Measurements from ENCODE around the gene TMEM44. TPM values are rescaled to one million over a fixed set of nuclear protein-coding genes. Genes with fewer than 3 reads are reported as not detected.

Gene TMEM44
- total RNA-seq, 1 experiment from 2014 or later, result 13.7 TPM

GRCh38 chr3:194587438-194587931 is 45.7 kb downstream of the TMEM44 start:
- DNase-seq (ENCODE audit: low spot score), result no peak
- no peaks in the 10 kb centered on the region for H3K9me3 Mint-ChIP-seq
- H3K27ac Mint-ChIP-seq, result no peak overlapping the region
- TF ChIP-seq OVOL2 (CRISPR knock-in tag; IDR thresholded peaks at IDR 0.05; ENCODE audit: borderline replicate concordance) (no peak), ZNF423 (CRISPR knock-in tag; IDR thresholded peaks at IDR 0.05) (no peak), ZNF425 (CRISPR knock-in tag; conservative IDR thresholded peaks at IDR 0.05) (no peak), ZNF138 (CRISPR knock-in tag; conservative IDR thresholded peaks at IDR 0.05) (no peak), E2F4 (CRISPR knock-in tag; IDR thresholded peaks at IDR 0.05; ENCODE audit: borderline replicate concordance, low read depth) (no peak), ESRRA (CRISPR knock-in tag; IDR thresholded peaks at IDR 0.05; ENCODE audit: borderline replicate concordance) (no peak), RORB (CRISPR knock-in tag; IDR thresholded peaks at IDR 0.05) (no peak), NFE2L1 (CRISPR knock-in tag; IDR thresholded peaks at IDR 0.05) (no peak), FOXP1 (CRISPR knock-in tag; IDR thresholded peaks at IDR 0.05; ENCODE audit: borderline replicate concordance) (no peak), RELA (CRISPR knock-in tag; IDR thresholded peaks at IDR 0.05; ENCODE audit: borderline replicate concordance) (no peak), SMAD3 (CRISPR knock-in tag; IDR thresholded peaks at IDR 0.05; ENCODE audit: borderline replicate concordance) (no peak), EMX1 (CRISPR knock-in tag; IDR thresholded peaks at IDR 0.05) (no peak), NR3C1 (CRISPR knock-in tag; conservative IDR thresholded peaks at IDR 0.05; ENCODE audit: low read depth) (no peak), JUN (CRISPR knock-in tag; IDR thresholded peaks at IDR 0.05) (no peak), E2F5 (CRISPR knock-in tag; IDR thresholded peaks at IDR 0.05) (no peak), USF2 (CRISPR knock-in tag; IDR thresholded peaks at IDR 0.05) (no peak), TEAD4 (CRISPR knock-in tag; IDR thresholded peaks at IDR 0.05) (no peak)
- TF ChIP-seq, protein P1, sequence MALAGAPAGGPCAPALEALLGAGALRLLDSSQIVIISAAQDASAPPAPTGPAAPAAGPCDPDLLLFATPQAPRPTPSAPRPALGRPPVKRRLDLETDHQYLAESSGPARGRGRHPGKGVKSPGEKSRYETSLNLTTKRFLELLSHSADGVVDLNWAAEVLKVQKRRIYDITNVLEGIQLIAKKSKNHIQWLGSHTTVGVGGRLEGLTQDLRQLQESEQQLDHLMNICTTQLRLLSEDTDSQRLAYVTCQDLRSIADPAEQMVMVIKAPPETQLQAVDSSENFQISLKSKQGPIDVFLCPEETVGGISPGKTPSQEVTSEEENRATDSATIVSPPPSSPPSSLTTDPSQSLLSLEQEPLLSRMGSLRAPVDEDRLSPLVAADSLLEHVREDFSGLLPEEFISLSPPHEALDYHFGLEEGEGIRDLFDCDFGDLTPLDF (CRISPR knock-in tag; IDR thresholded peaks at IDR 0.05), result no peak
- peaks cover 2% of the 10 kb centered on the region; the same call in 1 of the 2 replicates for H3K36me3 Mint-ChIP-seq
- ATAC-seq, result no peak
- H3K4me3 Mint-ChIP-seq, result no peak overlapping the region
- ChIA-PET CTCF (interaction anchor here (2.2 kb wide), 1 partner anchor 116 kb away, joined by 10 read pairs; no protein-coding TSS in a partner anchor), POLR2A (no interaction called here)
- peaks cover 9% of the 10 kb centered on the region for H3K4me1 Mint-ChIP-seq
- peaks cover 2% of the 10 kb centered on the region; the same call in 1 of the 2 replicates for H3K27me3 Mint-ChIP-seq (ENCODE audit: low read depth)

GRCh38 chr3:194586836-194587235 is 46.4 kb downstream of the TMEM44 start:
- H3K4me3 Mint-ChIP-seq, result no peak overlapping the region
- CTCF ChIA-PET, result no interaction called here
- no peaks in the 10 kb centered on the region for H3K9me3 Mint-ChIP-seq
- H3K36me3 Mint-ChIP-seq, result peaks cover 2% of the 10 kb centered on the region; the same call in 1 of the 2 replicates
- H3K27me3 Mint-ChIP-seq (ENCODE audit: low read depth), result peaks cover 4% of the 10 kb centered on the region; the same call in 1 of the 2 replicates
- ATAC-seq, result no peak
- no peak for DNase-seq (ENCODE audit: low spot score)
- 0 out of 2 replicates have a peak overlapping the region, but pooled peaks have one; percentile 8 for H3K27ac Mint-ChIP-seq
- H3K4me1 Mint-ChIP-seq, result peaks cover 9% of the 10 kb centered on the region
- POLR2A ChIA-PET, result no interaction called here
- TF ChIP-seq ATF2 (CRISPR knock-in tag; IDR thresholded peaks at IDR 0.05; ENCODE audit: borderline replicate concordance, low read depth) (no peak), NFYB (CRISPR knock-in tag; conservative IDR thresholded peaks at IDR 0.05; ENCODE audit: low read depth) (no peak), E2F5 (CRISPR knock-in tag; IDR thresholded peaks at IDR 0.05) (no peak), NR1H2 (CRISPR knock-in tag; IDR thresholded peaks at IDR 0.05) (no peak), MLX (CRISPR knock-in tag; IDR thresholded peaks at IDR 0.05) (no peak)
- TF ChIP-seq, protein P2, sequence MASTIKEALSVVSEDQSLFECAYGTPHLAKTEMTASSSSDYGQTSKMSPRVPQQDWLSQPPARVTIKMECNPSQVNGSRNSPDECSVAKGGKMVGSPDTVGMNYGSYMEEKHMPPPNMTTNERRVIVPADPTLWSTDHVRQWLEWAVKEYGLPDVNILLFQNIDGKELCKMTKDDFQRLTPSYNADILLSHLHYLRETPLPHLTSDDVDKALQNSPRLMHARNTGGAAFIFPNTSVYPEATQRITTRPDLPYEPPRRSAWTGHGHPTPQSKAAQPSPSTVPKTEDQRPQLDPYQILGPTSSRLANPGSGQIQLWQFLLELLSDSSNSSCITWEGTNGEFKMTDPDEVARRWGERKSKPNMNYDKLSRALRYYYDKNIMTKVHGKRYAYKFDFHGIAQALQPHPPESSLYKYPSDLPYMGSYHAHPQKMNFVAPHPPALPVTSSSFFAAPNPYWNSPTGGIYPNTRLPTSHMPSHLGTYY (CRISPR knock-in tag; IDR thresholded peaks at IDR 0.05), result no peak

Measured in WTC11 (cell line).